IMR-90 (cell line): ENCODE measurements around the gene CFAP97D2. TPM values are rescaled to one million over a fixed set of nuclear protein-coding genes. Genes with fewer than 3 reads are reported as not detected.

Experiments used
- ATAC-seq: fragments of 200-7000 bp; cut with Tn5 transposase; 2 replicates; pipeline ENCODE4 v1.9.1; 2020; ENCODE audit warnings: low read depth, mild to moderate bottlenecking, moderate library complexity
- BruUV-seq: library from RNA; stranded (reverse); fragments of 400-500 nt; replicated peaks from 2 replicates; lab custom pipeline; 2021; lab: Mats Ljungman, UMichigan
- CTCF ChIA-PET: fragments of 300-600 bp; formaldehyde crosslinking; extraction: SDS; loops from one replicate; lab custom pipeline; 2021; ENCODE audit warnings: antibody characterized with exemption; lab: Yijun Ruan, JAX
- POLR2A ChIA-PET: fragments of 300-600 bp; sonication (Branson Sonifier 250); formaldehyde crosslinking; loops from one replicate; lab custom pipeline; 2022; ENCODE audit warnings: antibody characterized with exemption; ENCODE audit not compliant: unreplicated experiment; lab: Charles Lee
- DNase-seq: peaks from one replicate; pipeline ENCODE4 v3.0.0; 2013
- H2AFZ ChIP-seq: replicated peaks from 2 replicates; pipeline ENCODE3; 2013; ENCODE audit warnings: low read length, mild to moderate bottlenecking; ENCODE audit not compliant: poor library complexity
- H2AK5ac ChIP-seq: 2 replicates; pipeline ENCODE4 v1.6.1; 2013; ENCODE audit warnings: low read depth, low read length, inconsistent platforms
- H2AK9ac ChIP-seq: replicated peaks from 2 replicates; pipeline ENCODE3; 2013; ENCODE audit warnings: mild to moderate bottlenecking, low read depth, low read length, moderate library complexity; ENCODE audit not compliant: poor library complexity
- H2BK120ac ChIP-seq: 2 replicates; pipeline ENCODE4 v1.6.1; 2013; ENCODE audit warnings: low read depth, low read length, inconsistent platforms
- H2BK15ac ChIP-seq: 3 replicates; pipeline ENCODE4 v1.6.1; 2013; ENCODE audit warnings: low read depth, low read length, inconsistent platforms
- H2BK20ac ChIP-seq: 2 replicates; pipeline ENCODE4 v1.6.1; 2013; ENCODE audit warnings: low read depth, mild to moderate bottlenecking, inconsistent platforms, low read length, moderate library complexity
- H2BK5ac ChIP-seq: 2 replicates; pipeline ENCODE4 v1.6.1; 2013; ENCODE audit warnings: mild to moderate bottlenecking, low read depth, low read length, inconsistent platforms; ENCODE audit not compliant: poor library complexity, severe bottlenecking
- H3K14ac ChIP-seq: replicated peaks from 2 replicates; pipeline ENCODE4 v1.6.1; 2013; ENCODE audit warnings: low read depth, low read length, inconsistent platforms
- H3K18ac ChIP-seq: 2 replicates; pipeline ENCODE4 v1.6.1; 2013; ENCODE audit warnings: low read depth, low read length, control low read depth
- H3K23ac ChIP-seq: 2 replicates; pipeline ENCODE4 v1.6.1; 2013; ENCODE audit warnings: low read depth, low read length, inconsistent platforms
- H3K27ac ChIP-seq: 2 replicates; pipeline ENCODE4 v1.5.1; 2013; ENCODE audit warnings: mild to moderate bottlenecking, control low read depth, low read length; ENCODE audit not compliant: insufficient read depth
- H3K27me3 ChIP-seq: 2 replicates; pipeline ENCODE4 v1.6.1; 2013; ENCODE audit warnings: low read length; ENCODE audit not compliant: control insufficient read depth, insufficient read depth
- H3K36me3 ChIP-seq: 2 replicates; pipeline ENCODE4 v1.6.1; 2013; ENCODE audit warnings: low read length, mixed read lengths; ENCODE audit not compliant: control insufficient read depth, insufficient read depth
- H3K4ac ChIP-seq: 2 replicates; pipeline ENCODE4 v1.6.1; 2013; ENCODE audit warnings: low read depth, low read length, inconsistent platforms
- H3K4me1 ChIP-seq: 2 replicates; pipeline ENCODE4 v1.6.1; 2013; ENCODE audit warnings: low read length, mixed read lengths; ENCODE audit not compliant: control insufficient read depth, insufficient read depth
- H3K4me2 ChIP-seq: 2 replicates; pipeline ENCODE4 v1.6.1; 2013; ENCODE audit warnings: low read depth, mild to moderate bottlenecking, control low read depth, low read length, moderate library complexity
- H3K4me3 ChIP-seq: 2 replicates; pipeline ENCODE4 v1.5.1; 2013; ENCODE audit warnings: low read depth, mild to moderate bottlenecking, control low read depth, low read length, moderate library complexity; ENCODE audit not compliant: insufficient read depth
- H3K56ac ChIP-seq: 2 replicates; pipeline ENCODE4 v1.6.1; 2013; ENCODE audit warnings: low read length, inconsistent platforms; ENCODE audit not compliant: insufficient read depth; ENCODE audit errors: extremely low read depth
- H3K79me1 ChIP-seq, 2 experiments: 2 replicates each; pipeline ENCODE4 v1.6.1; 2013; ENCODE audit warnings: low read length in 2 of 2, inconsistent platforms in 1 of 2, low read depth in 1 of 2
- H3K9ac ChIP-seq: 2 replicates; pipeline ENCODE4 v1.6.1; 2013; ENCODE audit warnings: low read depth, low read length, control low read depth
- H3K9me1 ChIP-seq: 2 replicates; pipeline ENCODE4 v1.6.1; 2013; ENCODE audit warnings: low read length, inconsistent platforms; ENCODE audit not compliant: insufficient read depth
- H3K9me3 ChIP-seq: 2 replicates; pipeline ENCODE4 v1.6.1; 2013; ENCODE audit warnings: low read length; ENCODE audit not compliant: control insufficient read depth, insufficient read depth
- H4K20me1 ChIP-seq: 2 replicates; pipeline ENCODE4 v1.6.1; 2013; ENCODE audit warnings: low read length, inconsistent platforms; ENCODE audit not compliant: insufficient read depth
- H4K5ac ChIP-seq: 2 replicates; pipeline ENCODE4 v1.6.1; 2013; ENCODE audit warnings: mild to moderate bottlenecking, low read depth, low read length, control low read depth
- H4K8ac ChIP-seq, 2 experiments: 2 replicates each; pipeline ENCODE4 v1.6.1; 2013; ENCODE audit warnings: low read depth in 2 of 2, low read length in 2 of 2, control low read depth in 1 of 2, inconsistent platforms in 1 of 2
- H4K91ac ChIP-seq: 2 replicates; pipeline ENCODE4 v1.6.1; 2013; ENCODE audit warnings: low read depth, low read length, inconsistent platforms; ENCODE audit not compliant: insufficient read depth
- BHLHE40 ChIP-seq: fragments of 150-350 bp; IDR thresholded peaks from 2 replicates; pipeline ENCODE4 v1.6.1; 2016; ENCODE audit warnings: mild to moderate bottlenecking, low read depth, low read length
- CEBPB ChIP-seq: IDR thresholded peaks from 2 replicates; pipeline ENCODE4 v1.6.1; 2012; ENCODE audit warnings: low read depth, low read length, improper control_type of control experiment
- MAZ ChIP-seq: IDR thresholded peaks from 2 replicates; pipeline ENCODE4 v1.6.1; 2012; ENCODE audit warnings: low read depth, mild to moderate bottlenecking, low read length, improper control_type of control experiment, moderate library complexity, borderline replicate concordance
- RFX5 ChIP-seq: IDR thresholded peaks from 2 replicates; pipeline ENCODE4 v1.8.0; 2012; ENCODE audit warnings: low read depth, mild to moderate bottlenecking, low read length, moderate library complexity
- WGBS, 2 experiments: methylation state at CpG; one replicate each; pipeline versions ENCODE4 v1.1.5 to v1.1.7; 2013; ENCODE audit warnings: missing lambda C conversion rate in 2 of 2; ENCODE audit not compliant: insufficient read length in 1 of 2; ENCODE audit errors: extremely low coverage in 2 of 2; 5-methylcytosine and 5-hydroxymethylcytosine counted together
- dilution Hi-C: fragments of 300-500 bp; cut with HindIII; formaldehyde crosslinking; loops from one replicate; pipeline ENCODE4 v1.14.3; 2018; ENCODE audit warnings: low sequenced_read_pairs; ENCODE audit not compliant: unreplicated experiment
- in situ Hi-C: fragments of 300-500 bp; cut with MboI; formaldehyde crosslinking; loops from 3 replicates; pipeline ENCODE4 v1.14.3; 2019; ENCODE audit warnings: low sequenced_read_pairs, inconsistent platforms, mixed read lengths
- intact Hi-C: fragments of 100-400 bp; cut with micrococcal nuclease; formaldehyde crosslinking; loops from 2 replicates; pipeline ENCODE4 v1.10.0; 2022
- polyA plus RNA-seq, 3 experiments: library from polyadenylated mRNA; depleted of rRNA; stranded (reverse); fragments of >200 nt; gene quantifications; 2 replicates each; pipeline ENCODE4 v1.2.3, GENCODE V29; 2012; ENCODE audit warnings: low replicate concordance in 1 of 3
- total RNA-seq: library from RNA; depleted of rRNA; stranded (reverse); fragments of >200 nt; gene quantifications from 2 replicates; pipeline ENCODE4 v1.2.3, GENCODE V29; 2012

The CFAP97D2 gene
- total and polyA plus RNA-seq, 2 of the 4 experiments (the other 2 are of a cell fraction): not detected

GRCh38 chr13:114146173-114146572 lies 32.9 kb upstream of the CFAP97D2 start:
- Histone ChIP-seq H3K23ac (no peak overlapping the region), H3K27ac (no peak overlapping the region), H3K4ac (no peak overlapping the region), H2AK9ac (no peak overlapping the region), H3K4me1 (peaks cover 8% of the 10 kb centered on the region), H3K56ac (no peak overlapping the region), H3K36me3 (no peaks in the 10 kb centered on the region), H2BK5ac (no peak overlapping the region), H3K14ac (no peak overlapping the region), H4K20me1 (peaks cover 3% of the 10 kb centered on the region; the same call in 1 of the 2 replicates), H3K9ac (no peak overlapping the region), H4K8ac (no peak overlapping the region), H3K9me3 (no peaks in the 10 kb centered on the region), H4K5ac (no peak overlapping the region), H3K4me3 (no peak overlapping the region), H3K27me3 (peaks cover 20% of the 10 kb centered on the region; the same call in 1 of the 2 replicates), H3K79me1 (0 out of 4 replicates have a peak, but pooled peaks cover 0 to 5% of the 10 kb centered on the region in 2 experiments), H2BK15ac (no peak overlapping the region), H2BK20ac (no peak overlapping the region), H2AFZ (no peak overlapping the region), H2AK5ac (no peak overlapping the region), H2BK120ac (no peak overlapping the region), H4K91ac (no peak overlapping the region), H3K18ac (no peak overlapping the region), H3K4me2 (no peak overlapping the region), H3K9me1 (peaks cover 16% of the 10 kb centered on the region)
- DNase-seq: no peak
- intact Hi-C loops: no loop called here
- no peak for ATAC-seq
- no CpG with 5 or more reads among the region's 14 CpGs for WGBS, 2 experiments
- CTCF ChIA-PET: no interaction called here
- BruUV-seq: no TSS peak
- POLR2A ChIA-PET: no interaction called here
- TF ChIP-seq RFX5: no peak
- no peak for TF ChIP-seq BHLHE40
- TF ChIP-seq MAZ: no peak
- no peak for TF ChIP-seq CEBPB
- in situ Hi-C loops: no loop called here
- dilution Hi-C loops: no loop called here
